Measurements from ENCODE around the gene MCM10. TPM values are rescaled to one million over a fixed set of nuclear protein-coding genes. Genes with fewer than 3 reads are reported as not detected.

The MCM10 gene
- total RNA-seq (4.5 TPM), polyA plus RNA-seq (0.14 TPM)

DNA sequence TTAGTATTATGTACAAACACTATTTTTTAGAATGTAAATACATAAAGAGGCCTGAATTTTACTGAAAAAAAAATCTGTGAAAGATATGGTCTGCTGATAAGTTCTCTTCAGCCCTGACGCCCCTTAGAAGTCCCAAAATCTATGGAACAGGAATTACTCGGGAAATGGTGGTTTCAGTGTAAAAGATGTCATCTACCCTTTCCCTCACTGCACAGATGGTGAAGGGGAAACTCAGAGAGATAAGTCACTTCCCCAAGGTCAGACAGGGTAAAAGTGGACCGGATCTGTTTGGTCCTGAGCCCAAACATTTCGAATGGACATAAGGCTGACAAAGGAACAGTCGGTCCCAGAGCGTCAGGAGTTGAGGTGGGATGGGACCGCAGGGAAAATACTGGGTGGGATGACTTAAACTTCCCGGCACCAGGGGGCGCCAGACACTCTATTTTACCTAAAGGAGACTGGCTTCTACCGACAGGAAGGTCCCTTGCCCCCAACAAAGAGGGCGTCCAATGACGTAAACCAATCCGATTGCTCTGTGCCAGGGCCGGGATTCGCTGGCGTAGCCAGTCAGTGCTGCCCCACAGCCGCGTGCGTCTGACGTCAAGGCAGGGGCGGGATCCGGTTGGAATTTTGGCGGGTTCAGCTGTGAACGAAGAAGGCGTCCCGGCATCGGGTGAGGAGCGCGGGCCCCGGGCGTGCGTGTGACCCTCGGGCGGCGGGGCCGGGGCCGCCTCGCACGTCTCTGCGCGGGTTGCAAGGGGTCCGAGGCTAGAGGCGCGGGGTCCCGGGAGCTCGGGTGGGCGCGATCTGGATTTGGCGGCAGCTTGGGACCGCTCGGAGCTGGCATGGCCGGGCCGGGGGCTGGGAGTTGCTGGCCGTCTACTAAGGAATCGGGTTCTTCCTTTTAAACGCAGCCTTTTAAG lies at the start of gene MCM10:
Gene MCM10, plus strand, starts transcription at position 625 of the 923 bp plus-strand sequence. CDS start 2,645 bp downstream, outside the sequence.
- H3K4me3 ChIP-seq (ENCODE audit: low read depth, low read length): peak within 1 kb of the TSS; percentile 14

DNA sequence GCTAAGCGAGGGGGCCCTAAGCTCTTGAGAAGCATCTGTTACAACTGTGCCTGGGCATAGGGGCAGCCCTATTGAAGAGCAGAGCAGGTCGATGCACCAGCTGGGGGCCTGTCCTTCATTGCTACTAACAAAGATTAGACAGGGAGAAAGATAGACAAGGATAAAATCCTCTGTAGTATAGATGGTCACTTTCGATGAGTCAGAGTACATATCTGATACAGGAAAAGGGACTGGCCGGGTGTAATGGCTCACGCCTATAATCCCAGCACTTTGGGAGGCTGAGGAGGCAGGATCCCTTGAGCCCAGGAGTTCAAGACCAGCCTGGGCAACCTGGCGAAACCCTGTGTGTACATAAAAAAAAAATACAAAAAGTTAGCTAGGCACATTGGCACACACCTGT lies 47.8 kb upstream of the MCM10 start:
- 84% methylated on average over 6 of the region's 6 CpGs for WGBS
- no peak overlapping the region for H3K27ac ChIP-seq (ENCODE audit: low read depth)
- no peaks in the 10 kb centered on the region for H3K4me1 ChIP-seq (ENCODE audit: insufficient read depth)
- no peak overlapping the region for H3K4me3 ChIP-seq (ENCODE audit: low read depth, low read length)
- DNase-seq (ENCODE audit: extremely low spot score): no peak
- H3K36me3 ChIP-seq (ENCODE audit: insufficient read depth): peaks cover 13% of the 10 kb centered on the region

More for the DNA sequence above, at the start of gene MCM10:
- H3K36me3 ChIP-seq (ENCODE audit: insufficient read depth): no peaks in the 10 kb centered on the region
- WGBS: under 1% methylated on average over 56 of the region's 56 CpGs
- peak; percentile 98 for DNase-seq (ENCODE audit: extremely low spot score)
- no peak within 1 kb of the TSS for H3K27ac ChIP-seq (ENCODE audit: low read depth)
- H3K4me1 ChIP-seq (ENCODE audit: insufficient read depth): no peaks in the 10 kb centered on the region

DNA sequence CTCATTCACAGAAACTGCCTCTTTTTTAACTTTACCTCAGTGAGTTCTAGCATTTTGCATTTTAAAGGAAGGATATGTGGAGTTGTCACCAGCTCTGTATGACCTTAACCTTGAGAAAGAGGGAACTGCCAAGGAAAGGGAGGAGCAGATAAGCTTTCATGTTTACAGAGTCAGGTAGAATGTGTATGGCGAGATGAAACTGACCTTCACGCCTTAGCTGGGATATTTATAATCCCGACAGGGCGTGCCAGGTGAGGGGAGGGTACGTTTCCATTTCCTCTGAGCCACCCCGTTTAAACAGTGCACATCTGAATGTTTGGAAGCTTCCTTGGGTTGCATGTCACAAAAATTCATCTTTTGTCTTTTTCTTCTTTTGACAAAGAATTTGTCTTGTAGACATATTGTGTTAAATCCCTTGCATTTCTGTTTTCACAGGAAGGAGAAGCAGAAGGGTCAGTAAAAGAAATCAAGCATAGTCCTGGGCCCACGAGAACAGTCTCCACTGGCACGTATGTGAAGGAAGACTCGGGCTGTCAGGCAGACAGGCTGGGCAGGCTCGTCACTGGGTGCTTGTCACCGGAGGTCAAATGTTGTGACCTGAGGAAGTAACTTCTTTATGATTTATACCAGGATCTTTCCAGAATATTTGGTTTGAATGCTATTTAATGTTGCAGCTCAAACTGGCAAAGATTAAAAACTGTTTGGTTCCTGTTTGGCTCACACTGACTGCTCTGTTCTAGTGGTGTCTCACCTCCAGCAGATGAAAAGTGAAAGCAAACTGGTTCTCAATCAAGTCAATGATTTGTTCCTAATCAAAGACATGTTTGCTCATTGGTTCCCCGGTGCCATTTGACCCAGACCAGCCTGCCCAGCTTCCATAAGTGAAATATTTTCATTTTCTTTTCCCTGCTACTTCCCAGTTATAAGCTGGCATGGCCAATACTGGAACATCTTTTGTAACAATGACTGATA lies 45.2 kb upstream of the MCM10 start:
- peaks cover 13% of the 10 kb centered on the region for H3K36me3 ChIP-seq (ENCODE audit: insufficient read depth)
- H3K27ac ChIP-seq (ENCODE audit: low read depth): no peak overlapping the region
- no peaks in the 10 kb centered on the region for H3K4me1 ChIP-seq (ENCODE audit: insufficient read depth)
- no peak overlapping the region for H3K4me3 ChIP-seq (ENCODE audit: low read depth, low read length)
- WGBS: 79% methylated on average over 12 of the region's 12 CpGs
- no peak for DNase-seq (ENCODE audit: extremely low spot score)

DNA sequence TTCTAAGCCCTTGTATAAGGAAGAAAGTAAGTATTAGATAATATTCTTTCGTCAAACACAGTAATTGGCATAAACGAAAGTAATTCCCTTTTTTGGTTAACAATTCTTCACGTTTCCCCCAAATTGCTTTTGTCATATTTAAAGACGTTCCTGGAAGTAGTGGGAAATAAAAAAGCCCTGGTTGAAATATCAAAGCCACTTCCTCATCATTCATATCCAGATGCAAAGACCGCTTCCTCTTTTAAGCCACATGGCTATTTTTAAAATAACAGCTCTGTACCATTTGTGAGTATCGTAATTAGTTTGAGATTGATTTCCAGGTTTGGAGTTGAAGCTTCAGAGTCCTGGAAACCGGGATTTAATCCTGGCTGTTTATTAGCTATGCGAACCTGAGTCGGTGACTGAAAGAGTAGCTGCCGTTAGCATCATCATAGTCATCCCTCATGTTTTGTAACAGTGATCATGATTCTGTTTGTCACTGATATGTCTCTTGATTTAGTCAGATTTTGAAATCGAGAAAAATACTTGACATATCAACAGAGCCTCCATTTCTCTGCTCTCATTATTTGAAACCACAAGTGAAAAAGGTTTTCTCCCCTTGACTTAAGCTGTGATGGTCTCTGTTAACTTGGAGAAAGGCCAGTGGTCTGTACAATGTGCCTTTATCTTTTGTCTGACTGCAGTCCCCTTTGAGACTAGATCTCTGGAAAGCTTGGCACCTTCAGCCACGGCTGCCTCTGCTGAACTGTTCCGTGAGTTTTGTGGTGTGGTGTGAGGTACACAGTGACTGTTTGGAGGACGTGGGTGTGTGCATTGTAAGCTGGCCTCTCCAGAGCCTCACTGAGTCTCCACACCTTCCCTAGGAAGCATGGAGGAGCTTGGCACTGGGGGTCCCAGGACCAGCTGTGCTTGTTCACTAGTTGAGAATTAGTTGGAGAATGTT lies 43.2 kb upstream of the MCM10 start:
- no peak overlapping the region for H3K27ac ChIP-seq (ENCODE audit: low read depth)
- 72% methylated on average over 14 of the region's 14 CpGs for WGBS
- no peaks in the 10 kb centered on the region for H3K4me1 ChIP-seq (ENCODE audit: insufficient read depth)
- DNase-seq (ENCODE audit: extremely low spot score): no peak
- no peak overlapping the region for H3K4me3 ChIP-seq (ENCODE audit: low read depth, low read length)
- peaks cover 10% of the 10 kb centered on the region for H3K36me3 ChIP-seq (ENCODE audit: insufficient read depth)

DNA sequence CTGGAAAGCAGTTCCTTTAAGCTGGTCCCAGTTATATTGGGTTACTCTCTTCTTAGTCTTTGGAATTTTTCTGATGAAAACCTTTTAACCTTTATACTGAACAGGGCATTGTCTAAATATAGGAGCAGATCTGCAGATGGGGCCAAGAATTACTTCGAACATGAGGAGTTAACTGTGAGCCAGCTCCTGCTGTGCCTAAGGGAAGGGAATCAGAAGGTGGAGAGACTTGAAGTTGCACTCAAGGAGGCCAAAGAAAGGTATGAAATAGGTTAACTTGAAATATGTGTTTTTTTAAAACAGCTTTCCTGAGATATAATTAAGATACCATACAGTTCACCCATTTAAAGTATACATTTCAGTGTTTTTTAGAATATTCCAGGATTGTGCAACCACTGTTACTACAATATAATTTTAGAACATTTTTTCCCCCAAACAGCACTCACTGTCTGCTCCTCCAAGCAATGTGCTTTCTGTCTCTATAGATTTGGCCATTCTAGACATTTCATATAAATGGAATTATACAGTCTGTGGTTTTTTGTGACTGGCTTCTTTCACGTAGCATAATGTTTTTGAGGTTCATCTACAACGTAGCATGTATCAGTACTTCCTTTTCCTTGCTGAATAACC lies 42.5 kb upstream of the MCM10 start:
- DNase-seq (ENCODE audit: extremely low spot score): no peak
- Histone ChIP-seq H3K36me3 (ENCODE audit: insufficient read depth) (peaks cover 9% of the 10 kb centered on the region), H3K4me1 (ENCODE audit: insufficient read depth) (no peaks in the 10 kb centered on the region), H3K27ac (ENCODE audit: low read depth) (no peak overlapping the region), H3K4me3 (ENCODE audit: low read depth, low read length) (no peak overlapping the region)
- 81% methylated on average over 3 of the region's 3 CpGs for WGBS

DNA sequence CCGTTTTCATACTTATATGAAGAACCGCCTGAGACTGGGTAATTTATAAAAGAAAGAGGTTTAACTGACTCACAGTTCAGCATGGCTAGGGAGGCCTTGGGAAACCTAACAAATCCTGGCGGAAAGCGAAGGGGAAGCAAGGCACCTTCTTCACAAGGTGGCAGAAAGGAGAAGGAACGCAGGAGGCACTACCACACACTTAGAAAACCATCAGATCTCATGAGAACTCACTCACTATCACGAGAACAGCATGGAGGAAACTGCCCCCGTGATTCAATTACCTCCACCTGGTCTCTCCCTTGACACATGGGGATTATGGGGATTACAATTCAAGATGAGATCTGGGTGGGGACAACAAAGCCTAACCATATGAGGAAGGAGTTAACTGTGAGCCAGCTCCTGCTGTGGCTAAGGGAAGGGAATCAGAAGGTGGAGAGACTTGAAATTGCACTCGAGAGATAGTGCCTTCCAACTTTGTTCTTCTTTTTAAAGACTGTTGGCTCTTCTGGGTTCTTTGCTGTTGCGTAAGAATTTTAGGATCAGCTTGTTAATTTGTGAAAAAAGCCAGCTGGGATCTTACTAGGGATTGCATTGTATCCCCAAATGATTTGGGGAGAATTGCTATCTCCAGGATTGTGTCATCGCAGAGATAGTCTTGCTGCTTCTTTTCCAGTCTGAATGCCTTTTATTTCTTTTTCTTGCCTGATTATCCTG lies 40.4 kb upstream of the MCM10 start:
- no peak overlapping the region for H3K4me3 ChIP-seq (ENCODE audit: low read depth, low read length)
- no peak overlapping the region for H3K27ac ChIP-seq (ENCODE audit: low read depth)
- peaks cover 10% of the 10 kb centered on the region for H3K36me3 ChIP-seq (ENCODE audit: insufficient read depth)
- no peaks in the 10 kb centered on the region for H3K4me1 ChIP-seq (ENCODE audit: insufficient read depth)
- DNase-seq (ENCODE audit: extremely low spot score): no peak
- WGBS: 68% methylated on average over 10 of the region's 10 CpGs

DNA sequence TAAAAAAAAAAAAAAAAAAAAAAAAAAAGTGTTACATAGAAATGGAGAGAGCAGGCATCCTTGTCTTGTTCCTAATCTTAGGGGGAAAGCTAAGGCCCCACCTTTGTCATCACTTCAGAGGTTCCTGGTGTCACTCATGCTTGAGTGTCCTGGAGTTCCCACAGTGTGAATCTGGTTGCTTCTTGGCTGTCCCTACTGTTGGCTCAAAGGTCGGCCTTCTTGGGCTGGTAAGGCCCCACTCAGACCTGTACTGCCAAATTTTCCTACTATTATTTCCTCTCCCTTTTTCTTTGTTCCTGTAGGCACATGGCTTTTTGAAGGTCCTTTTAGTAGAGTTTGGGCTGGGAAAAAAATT lies 39.9 kb upstream of the MCM10 start:
- H3K36me3 ChIP-seq (ENCODE audit: insufficient read depth): peaks cover 10% of the 10 kb centered on the region
- WGBS: 60% methylated on average over 1 of the region's 1 CpG

DNA sequence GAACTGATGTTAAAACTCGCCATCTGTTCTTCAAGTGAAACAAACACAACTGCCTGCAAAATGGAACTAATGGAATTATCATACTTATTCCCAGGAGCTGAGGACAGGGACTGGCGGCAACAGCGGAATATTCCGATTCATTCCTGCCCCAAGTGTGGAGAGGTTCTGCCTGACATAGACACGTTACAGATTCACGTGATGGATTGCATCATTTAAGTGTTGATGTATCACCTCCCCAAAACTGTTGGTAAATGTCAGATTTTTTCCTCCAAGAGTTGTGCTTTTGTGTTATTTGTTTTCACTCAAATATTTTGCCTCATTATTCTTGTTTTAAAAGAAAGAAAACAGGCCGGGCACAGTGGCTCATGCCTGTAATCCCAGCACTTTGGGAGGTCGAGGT lies 24.7 kb upstream of the MCM10 start:
- no peak overlapping the region for H3K4me3 ChIP-seq (ENCODE audit: low read depth, low read length)
- DNase-seq (ENCODE audit: extremely low spot score): no peak
- no peak overlapping the region for H3K27ac ChIP-seq (ENCODE audit: low read depth)
- H3K36me3 ChIP-seq (ENCODE audit: insufficient read depth): peaks cover 15% of the 10 kb centered on the region
- H3K4me1 ChIP-seq (ENCODE audit: insufficient read depth): no peaks in the 10 kb centered on the region
- 97% methylated on average over 8 of the region's 8 CpGs for WGBS

More for the DNA sequence above, 39.9 kb upstream of the MCM10 start:
- Histone ChIP-seq H3K4me3 (ENCODE audit: low read depth, low read length) (no peak overlapping the region), H3K27ac (ENCODE audit: low read depth) (peak overlapping the region; percentile 54), H3K4me1 (ENCODE audit: insufficient read depth) (no peaks in the 10 kb centered on the region)
- DNase-seq (ENCODE audit: extremely low spot score): no peak

DNA sequence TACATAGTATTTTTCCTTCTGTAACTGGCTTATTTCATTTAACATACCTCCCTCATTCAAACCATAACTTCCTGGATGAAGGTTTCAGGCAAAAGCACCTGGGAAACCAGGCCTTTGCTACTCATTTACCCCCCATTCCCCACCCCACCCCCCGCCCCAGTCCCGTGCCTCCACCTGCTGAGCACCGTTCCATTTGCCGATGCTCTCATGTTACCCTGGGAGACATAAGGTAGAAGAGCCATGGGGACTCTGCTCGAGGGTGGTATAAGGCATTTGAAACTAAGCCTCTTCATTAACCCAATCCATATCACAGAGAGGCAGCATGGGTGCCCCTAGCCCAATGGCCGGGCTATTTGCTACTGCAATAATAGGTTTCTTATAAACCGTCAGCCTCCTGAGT lies 22.2 kb upstream of the MCM10 start:
- WGBS: 72% methylated on average over 7 of the region's 7 CpGs
- no peaks in the 10 kb centered on the region for H3K4me1 ChIP-seq (ENCODE audit: insufficient read depth)
- H3K36me3 ChIP-seq (ENCODE audit: insufficient read depth): peaks cover 5% of the 10 kb centered on the region
- no peak for DNase-seq (ENCODE audit: extremely low spot score)
- no peak overlapping the region for H3K4me3 ChIP-seq (ENCODE audit: low read depth, low read length)
- H3K27ac ChIP-seq (ENCODE audit: low read depth): no peak overlapping the region

DNA sequence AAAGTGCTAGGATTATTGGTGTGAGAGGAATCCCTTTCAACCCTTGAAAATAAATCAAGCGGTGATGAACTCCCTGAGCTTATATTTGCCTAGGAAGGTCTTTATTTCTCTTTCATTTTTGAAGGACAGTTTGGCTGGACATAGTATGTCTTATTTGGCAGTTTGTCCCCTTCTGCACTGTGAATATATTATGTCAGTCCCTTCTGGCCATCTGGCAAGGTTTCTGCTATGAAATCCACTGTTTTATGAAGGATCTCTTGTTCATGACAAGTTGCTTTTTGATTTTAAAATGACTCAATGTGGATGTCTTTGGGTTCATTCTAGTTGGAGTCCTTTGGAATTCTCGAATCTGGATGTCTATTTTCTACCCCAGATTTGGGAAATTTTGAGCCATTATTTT lies 21.7 kb upstream of the MCM10 start:
- H3K36me3 ChIP-seq (ENCODE audit: insufficient read depth): peaks cover 5% of the 10 kb centered on the region
- no peak for DNase-seq (ENCODE audit: extremely low spot score)

DNA sequence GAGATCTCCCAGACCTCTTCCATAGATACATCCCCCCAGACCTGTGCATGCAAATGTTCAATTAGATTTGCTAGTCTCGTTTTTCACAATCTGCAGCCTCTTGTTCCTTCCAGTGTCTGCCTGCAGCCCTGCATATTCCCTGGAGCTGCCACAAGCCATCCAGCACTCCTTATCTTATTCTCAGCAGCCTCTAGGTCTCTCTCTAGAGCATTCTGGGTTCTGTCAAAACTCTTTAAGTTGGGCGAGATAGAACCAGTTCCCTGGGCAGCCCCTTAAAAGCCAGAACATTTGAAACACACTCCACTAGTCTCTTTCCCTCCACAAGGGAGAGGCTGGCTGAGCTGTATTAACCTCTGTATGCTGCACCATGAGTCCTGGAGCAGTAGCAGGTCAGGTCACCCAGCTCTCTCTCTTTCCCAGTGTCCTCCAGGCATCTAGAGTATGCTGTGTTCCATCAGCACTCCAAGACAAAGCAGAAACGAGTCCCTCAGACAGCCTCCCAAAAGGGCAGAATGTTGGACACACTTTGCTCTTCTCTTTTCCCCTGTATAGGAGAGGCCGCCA lies 20.6 kb upstream of the MCM10 start:
- H3K4me1 ChIP-seq (ENCODE audit: insufficient read depth): no peaks in the 10 kb centered on the region
- no peak overlapping the region for H3K4me3 ChIP-seq (ENCODE audit: low read depth, low read length)
- WGBS: 82% methylated on average over 4 of the region's 4 CpGs
- no peak for DNase-seq (ENCODE audit: extremely low spot score)
- H3K36me3 ChIP-seq (ENCODE audit: insufficient read depth): peaks cover 3% of the 10 kb centered on the region
- H3K27ac ChIP-seq (ENCODE audit: low read depth): no peak overlapping the region

More for the DNA sequence above, 21.7 kb upstream of the MCM10 start:
- Histone ChIP-seq H3K27ac (ENCODE audit: low read depth) (no peak overlapping the region), H3K4me3 (ENCODE audit: low read depth, low read length) (no peak overlapping the region), H3K4me1 (ENCODE audit: insufficient read depth) (no peaks in the 10 kb centered on the region)
- 95% methylated on average over 2 of the region's 2 CpGs for WGBS

DNA sequence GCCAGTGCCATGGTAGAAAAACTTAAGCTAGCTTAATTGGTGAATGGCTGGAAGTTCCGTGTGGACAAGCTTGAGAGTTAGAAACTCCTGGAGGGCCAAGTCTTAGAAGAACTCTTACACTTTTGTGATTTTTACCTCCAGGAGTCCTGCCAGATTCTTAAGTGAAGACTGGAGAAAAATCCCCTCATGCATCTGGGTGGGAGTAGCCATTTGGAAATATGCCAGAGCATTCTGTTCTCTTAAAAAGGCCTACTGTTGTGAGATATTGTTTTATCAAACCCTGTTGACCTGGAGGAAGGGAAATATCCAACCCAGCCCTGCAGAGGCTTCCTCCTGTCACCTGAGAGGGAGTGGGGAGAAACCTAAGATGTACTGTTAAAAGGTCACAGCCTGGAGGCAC lies 17.6 kb upstream of the MCM10 start:
- WGBS: 94% methylated on average over 1 of the region's 1 CpG
- Histone ChIP-seq H3K27ac (ENCODE audit: low read depth) (no peak overlapping the region), H3K36me3 (ENCODE audit: insufficient read depth) (no peaks in the 10 kb centered on the region)

More for the DNA sequence above, 17.6 kb upstream of the MCM10 start:
- DNase-seq (ENCODE audit: extremely low spot score): no peak
- H3K4me3 ChIP-seq (ENCODE audit: low read depth, low read length): no peak overlapping the region
- H3K4me1 ChIP-seq (ENCODE audit: insufficient read depth): no peaks in the 10 kb centered on the region

All from urinary bladder (tissue), 4 donors.